Liver (tissue), 9 donors: ENCODE measurements around the gene KIAA0825. TPM values are rescaled to one million over a fixed set of nuclear protein-coding genes. Genes with fewer than 3 reads are reported as not detected.

ENCODE experiments used
- DNase-seq: peaks from one replicate; pipeline ENCODE4 v3.0.0-alpha.2; 2017; ENCODE audit warnings: low spot score
- H3K27ac ChIP-seq, 2 donors: one replicate each; pipeline ENCODE4 v1.7.0; 2013; ENCODE audit warnings: inconsistent platforms in 2 of 2, low read length in 2 of 2, control low read depth in 1 of 2, low read depth in 1 of 2, mild to moderate bottlenecking in 1 of 2
- H3K27me3 ChIP-seq, 4 donors: one replicate each; pipeline versions ENCODE4 v1.6.1 to v1.7.0; 2013; ENCODE audit warnings: low read length in 3 of 4, inconsistent platforms in 1 of 4, mild to moderate bottlenecking in 1 of 4, moderate library complexity in 1 of 4; ENCODE audit not compliant: control insufficient read depth in 4 of 4, insufficient read depth in 4 of 4
- H3K36me3 ChIP-seq, 4 donors: one replicate each; pipeline versions ENCODE4 v1.6.1 to v1.7.0; 2013; ENCODE audit warnings: low read length in 3 of 4, mild to moderate bottlenecking in 3 of 4, low read depth in 1 of 4, moderate library complexity in 1 of 4; ENCODE audit not compliant: control insufficient read depth in 4 of 4, insufficient read depth in 3 of 4
- H3K4me1 ChIP-seq, 4 donors: one replicate each; pipeline versions ENCODE4 v1.6.1 to v1.7.0; 2013; ENCODE audit warnings: low read length in 3 of 4, mild to moderate bottlenecking in 3 of 4, moderate library complexity in 1 of 4; ENCODE audit not compliant: control insufficient read depth in 4 of 4, insufficient read depth in 4 of 4
- H3K4me3 ChIP-seq, 3 donors: one replicate each; pipeline versions ENCODE4 v1.6.1 to v1.7.0; 2013; ENCODE audit warnings: low read length in 3 of 3, control low read depth in 1 of 3, low read depth in 1 of 3, mild to moderate bottlenecking in 1 of 3
- H3K9ac ChIP-seq, 2 donors: one replicate each; pipeline ENCODE4 v1.7.0; 2013; ENCODE audit warnings: low read length in 2 of 2, mild to moderate bottlenecking in 2 of 2, moderate library complexity in 2 of 2, control low read depth in 1 of 2, low read depth in 1 of 2
- H3K9me3 ChIP-seq, 4 donors: one replicate each; pipeline versions ENCODE4 v1.6.1 to v1.7.0; 2013; ENCODE audit warnings: low read length in 3 of 4; ENCODE audit not compliant: control insufficient read depth in 4 of 4
- EGR1 ChIP-seq, 2 donors: IDR thresholded peaks; 2 replicates each; pipeline ENCODE4 v1.6.1; 2016 to 2018; ENCODE audit warnings: antibody characterized with exemption in 2 of 2, low read depth in 2 of 2
- FOXA1 ChIP-seq: IDR thresholded peaks from 2 replicates; pipeline ENCODE4 v1.6.1; 2016; ENCODE audit warnings: antibody characterized with exemption
- FOXA2 ChIP-seq: IDR thresholded peaks from 2 replicates; pipeline ENCODE4 v1.6.1; 2016; ENCODE audit warnings: antibody characterized with exemption
- GABPA ChIP-seq, 2 donors: IDR thresholded peaks in 1 of 2; conservative IDR thresholded peaks in 1 of 2; 2 replicates each; pipeline ENCODE4 v1.6.1; 2016; ENCODE audit warnings: antibody characterized with exemption in 2 of 2, mild to moderate bottlenecking in 1 of 2, moderate library complexity in 1 of 2
- HNF4A ChIP-seq, 2 donors: conservative IDR thresholded peaks; 2 replicates each; pipeline ENCODE4 v1.6.1; 2016; ENCODE audit warnings: antibody characterized with exemption in 2 of 2, mild to moderate bottlenecking in 2 of 2
- HNF4G ChIP-seq: IDR thresholded peaks from 2 replicates; pipeline ENCODE4 v1.6.1; 2016; ENCODE audit warnings: antibody characterized with exemption
- JUND ChIP-seq, 2 donors: IDR thresholded peaks; 2 replicates each; pipeline ENCODE4 v1.6.1; 2016; ENCODE audit warnings: antibody characterized with exemption in 2 of 2
- NR2F2 ChIP-seq: IDR thresholded peaks from 2 replicates; pipeline ENCODE4 v1.6.1; 2016; ENCODE audit warnings: antibody characterized with exemption
- RAD21 ChIP-seq, 2 donors: IDR thresholded peaks; 2 replicates each; pipeline ENCODE4 v1.6.1; 2016; ENCODE audit warnings: antibody characterized with exemption in 2 of 2, mild to moderate bottlenecking in 2 of 2
- RXRA ChIP-seq, 2 donors: IDR thresholded peaks; 2 replicates each; pipeline ENCODE4 v1.6.1; 2017 to 2018; ENCODE audit warnings: antibody characterized with exemption in 2 of 2, mild to moderate bottlenecking in 1 of 2
- SP1 ChIP-seq: IDR thresholded peaks from 2 replicates; pipeline ENCODE4 v1.6.1; 2018; ENCODE audit warnings: antibody characterized with exemption, mild to moderate bottlenecking
- TAF1 ChIP-seq: conservative IDR thresholded peaks from 2 replicates; pipeline ENCODE4 v1.6.1; 2016; ENCODE audit warnings: antibody characterized with exemption, mild to moderate bottlenecking
- YY1 ChIP-seq: IDR thresholded peaks from 2 replicates; pipeline ENCODE4 v1.6.1; 2016; ENCODE audit warnings: antibody characterized with exemption, mild to moderate bottlenecking
- WGBS: extraction: QIAGEN DNeasy Blood & Tissue Kit; methylation state at CpG from one replicate; pipeline ENCODE4 v1.1.7; 2013; 5-methylcytosine and 5-hydroxymethylcytosine counted together
- polyA plus RNA-seq, 2 donors: library from polyadenylated mRNA; stranded (reverse) in 1 of 2; unstranded in 1 of 2; fragments of 200-250 nt in 1 of 2; fragments of >200 nt in 1 of 2; fragmentation: Nextera tagmentation in 1 of 2; extraction: Ambion mirVana in 1 of 2; gene quantifications; one replicate each; pipeline versions ENCODE4 v1.2.1 to v1.2.3, GENCODE V29; 2013 to 2015
- total RNA-seq, 2 donors: library from RNA; depleted of rRNA; stranded (reverse); fragments of >200 nt; gene quantifications; one replicate each; pipeline ENCODE4 v1.2.3, GENCODE V29; 2014
- TF ChIP-seq, protein P1 (sequence below): IDR thresholded peaks from 2 replicates; pipeline ENCODE4 v1.6.1; 2016; ENCODE audit warnings: antibody characterized with exemption, mild to moderate bottlenecking
- TF ChIP-seq, protein P2 (sequence below): IDR thresholded peaks from 2 replicates; pipeline ENCODE4 v1.6.1; 2016; ENCODE audit warnings: antibody characterized with exemption
- TF ChIP-seq, protein P3 (sequence below): IDR thresholded peaks from 2 replicates; pipeline ENCODE4 v1.6.1; 2016; ENCODE audit warnings: antibody characterized with exemption
- donor health status: healthy.
- donor health status: healthy.
- donor health status: healthy.
- donor health status: healthy.
- donor health status: healthy.

KIAA0825 gene
- total and polyA plus RNA-seq, 4 donors, result 0.25 to 3.2 (median 1.2) TPM

DNA sequence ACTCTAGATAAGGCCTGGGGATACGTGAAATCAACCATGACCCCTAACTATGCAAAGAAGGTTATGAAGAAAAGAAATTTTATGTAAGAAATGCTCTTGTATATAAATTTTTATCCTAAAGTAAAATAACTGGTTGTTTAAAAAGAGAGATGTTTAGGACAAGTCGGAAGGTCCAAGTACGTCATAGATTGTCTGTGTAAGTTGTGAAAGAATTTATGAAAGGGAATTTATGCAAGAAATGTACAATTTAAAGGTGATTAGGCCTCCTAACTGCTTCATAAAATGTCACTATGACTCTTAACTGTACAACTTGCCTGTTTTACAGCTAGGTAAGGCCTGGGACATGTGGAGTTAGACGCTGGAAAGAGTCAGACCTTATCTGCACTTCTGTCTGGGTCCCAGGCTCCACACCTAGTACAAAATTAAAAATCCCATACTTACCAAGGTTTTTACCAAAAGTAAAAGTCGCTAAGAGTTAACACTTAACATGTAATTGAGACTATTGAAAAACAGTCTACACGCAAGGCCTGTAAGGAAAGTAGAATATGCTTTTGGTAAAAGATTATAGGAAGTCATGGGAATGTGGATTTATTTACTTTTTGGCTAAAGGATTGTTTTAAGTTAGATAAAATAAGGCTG is 77.4 kb downstream of the KIAA0825 start:
- Histone ChIP-seq H3K4me1 (no peaks in the 10 kb centered on the region), H3K9ac (no peak overlapping the region), H3K36me3 (no peaks in the 10 kb centered on the region), H3K27ac (no peak overlapping the region), H3K4me3 (no peak overlapping the region), H3K27me3 (no peaks in the 10 kb centered on the region), H3K9me3 (no peaks in the 10 kb centered on the region)
- 91% methylated on average over 6 of the region's 6 CpGs for WGBS
- no peak for DNase-seq
- TF ChIP-seq TAF1 (no peak), NR2F2 (no peak), RAD21 (IDR thresholded peaks at IDR 0.05) (no peak), FOXA2 (no peak), HNF4A (conservative IDR thresholded peaks at IDR 0.05) (no peak), RXRA (IDR thresholded peaks at IDR 0.05) (no peak), HNF4G (no peak), SP1 (no peak), JUND (IDR thresholded peaks at IDR 0.05) (no peak), FOXA1 (no peak)
- TF ChIP-seq, protein P1, sequence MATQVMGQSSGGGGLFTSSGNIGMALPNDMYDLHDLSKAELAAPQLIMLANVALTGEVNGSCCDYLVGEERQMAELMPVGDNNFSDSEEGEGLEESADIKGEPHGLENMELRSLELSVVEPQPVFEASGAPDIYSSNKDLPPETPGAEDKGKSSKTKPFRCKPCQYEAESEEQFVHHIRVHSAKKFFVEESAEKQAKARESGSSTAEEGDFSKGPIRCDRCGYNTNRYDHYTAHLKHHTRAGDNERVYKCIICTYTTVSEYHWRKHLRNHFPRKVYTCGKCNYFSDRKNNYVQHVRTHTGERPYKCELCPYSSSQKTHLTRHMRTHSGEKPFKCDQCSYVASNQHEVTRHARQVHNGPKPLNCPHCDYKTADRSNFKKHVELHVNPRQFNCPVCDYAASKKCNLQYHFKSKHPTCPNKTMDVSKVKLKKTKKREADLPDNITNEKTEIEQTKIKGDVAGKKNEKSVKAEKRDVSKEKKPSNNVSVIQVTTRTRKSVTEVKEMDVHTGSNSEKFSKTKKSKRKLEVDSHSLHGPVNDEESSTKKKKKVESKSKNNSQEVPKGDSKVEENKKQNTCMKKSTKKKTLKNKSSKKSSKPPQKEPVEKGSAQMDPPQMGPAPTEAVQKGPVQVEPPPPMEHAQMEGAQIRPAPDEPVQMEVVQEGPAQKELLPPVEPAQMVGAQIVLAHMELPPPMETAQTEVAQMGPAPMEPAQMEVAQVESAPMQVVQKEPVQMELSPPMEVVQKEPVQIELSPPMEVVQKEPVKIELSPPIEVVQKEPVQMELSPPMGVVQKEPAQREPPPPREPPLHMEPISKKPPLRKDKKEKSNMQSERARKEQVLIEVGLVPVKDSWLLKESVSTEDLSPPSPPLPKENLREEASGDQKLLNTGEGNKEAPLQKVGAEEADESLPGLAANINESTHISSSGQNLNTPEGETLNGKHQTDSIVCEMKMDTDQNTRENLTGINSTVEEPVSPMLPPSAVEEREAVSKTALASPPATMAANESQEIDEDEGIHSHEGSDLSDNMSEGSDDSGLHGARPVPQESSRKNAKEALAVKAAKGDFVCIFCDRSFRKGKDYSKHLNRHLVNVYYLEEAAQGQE, result no peak
- TF ChIP-seq, protein P2, sequence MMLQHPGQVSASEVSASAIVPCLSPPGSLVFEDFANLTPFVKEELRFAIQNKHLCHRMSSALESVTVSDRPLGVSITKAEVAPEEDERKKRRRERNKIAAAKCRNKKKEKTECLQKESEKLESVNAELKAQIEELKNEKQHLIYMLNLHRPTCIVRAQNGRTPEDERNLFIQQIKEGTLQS, result no peak

DNA sequence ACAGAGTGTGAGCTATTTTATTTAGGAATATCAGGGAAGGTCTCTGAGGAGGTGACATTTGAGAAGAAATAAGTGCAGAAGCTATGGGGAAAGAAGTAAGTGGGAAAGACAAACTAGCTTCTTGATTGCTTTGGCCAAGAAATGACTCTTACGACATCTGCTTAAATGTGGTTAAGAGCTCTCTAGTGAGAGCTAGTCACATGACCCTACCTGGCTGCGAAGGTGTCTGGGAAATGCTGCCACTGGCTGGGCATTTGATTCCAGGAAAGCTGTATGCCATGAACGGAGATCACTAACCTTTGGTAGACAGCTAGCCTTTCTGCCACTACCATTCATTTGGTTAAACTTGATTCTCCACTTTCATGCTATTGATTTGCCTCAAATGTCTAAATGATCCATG is 80.1 kb downstream of the KIAA0825 start:
- Histone ChIP-seq H3K9ac (no peak overlapping the region), H3K36me3 (no peaks in the 10 kb centered on the region), H3K27ac (no peak overlapping the region), H3K9me3 (no peaks in the 10 kb centered on the region), H3K4me1 (no peaks in the 10 kb centered on the region), H3K4me3 (no peak overlapping the region), H3K27me3 (no peaks in the 10 kb centered on the region)
- WGBS, result 89% methylated on average over 3 of the region's 3 CpGs
- DNase-seq, result no peak
- TF ChIP-seq RAD21 (IDR thresholded peaks at IDR 0.05), result no peak
- no peak for TF ChIP-seq YY1

DNA sequence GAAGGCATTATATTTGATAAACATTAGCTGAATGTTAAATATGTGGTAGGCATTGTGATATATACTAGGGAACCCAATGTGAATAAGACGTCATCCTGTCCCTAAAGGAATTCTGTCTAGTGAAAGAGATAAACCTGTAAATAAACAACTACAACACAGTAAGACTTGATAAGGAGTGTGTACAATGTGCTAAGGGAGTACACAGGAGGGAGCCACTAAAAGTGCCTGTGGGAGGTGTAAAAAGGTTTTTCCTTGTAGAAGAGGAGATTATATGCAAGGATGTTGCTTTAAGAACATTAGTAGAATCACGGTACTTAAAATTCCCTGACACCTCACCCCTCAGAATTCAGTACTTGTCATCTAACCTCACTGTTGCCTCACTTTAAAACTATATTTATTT is 91.7 kb downstream of the KIAA0825 start:
- 84% methylated on average over 2 of the region's 2 CpGs for WGBS
- Histone ChIP-seq H3K9ac (no peak overlapping the region), H3K36me3 (no peaks in the 10 kb centered on the region), H3K27me3 (no peaks in the 10 kb centered on the region), H3K4me1 (no peaks in the 10 kb centered on the region), H3K9me3 (no peaks in the 10 kb centered on the region), H3K27ac (no peak overlapping the region), H3K4me3 (no peak overlapping the region)
- TF ChIP-seq SP1 (no peak), FOXA2 (no peak), GABPA (IDR thresholded peaks at IDR 0.05 in 1 of 2, conservative IDR thresholded peaks at IDR 0.05 in 1 of 2) (no peak), HNF4A (conservative IDR thresholded peaks at IDR 0.05) (no peak), RAD21 (IDR thresholded peaks at IDR 0.05) (no peak), TAF1 (no peak), NR2F2 (no peak), EGR1 (IDR thresholded peaks at IDR 0.05; ENCODE audit: low read depth in 2 of 2) (no peak)
- TF ChIP-seq, protein P3, sequence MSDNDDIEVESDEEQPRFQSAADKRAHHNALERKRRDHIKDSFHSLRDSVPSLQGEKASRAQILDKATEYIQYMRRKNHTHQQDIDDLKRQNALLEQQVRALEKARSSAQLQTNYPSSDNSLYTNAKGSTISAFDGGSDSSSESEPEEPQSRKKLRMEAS, result no peak
- DNase-seq, result no peak
